HG03064 (cell line): Measurements from ENCODE around the gene B2M.
A peak's percentile ranks its signal among the peaks of the same experiment; 100 is the strongest.
"Not testable (repeated sequence)": the region's sequence is repeated elsewhere in the genome, so short reads cannot be mapped to it uniquely, and the experiment has no call there.

Experiments used
- ATAC-seq: cut with Tn5 transposase; IDR thresholded peaks from one replicate; pipeline ENCODE4 v1.9.1; 2021; ENCODE audit warnings: low read depth; ENCODE audit not compliant: unreplicated experiment

The B2M gene

DNA sequence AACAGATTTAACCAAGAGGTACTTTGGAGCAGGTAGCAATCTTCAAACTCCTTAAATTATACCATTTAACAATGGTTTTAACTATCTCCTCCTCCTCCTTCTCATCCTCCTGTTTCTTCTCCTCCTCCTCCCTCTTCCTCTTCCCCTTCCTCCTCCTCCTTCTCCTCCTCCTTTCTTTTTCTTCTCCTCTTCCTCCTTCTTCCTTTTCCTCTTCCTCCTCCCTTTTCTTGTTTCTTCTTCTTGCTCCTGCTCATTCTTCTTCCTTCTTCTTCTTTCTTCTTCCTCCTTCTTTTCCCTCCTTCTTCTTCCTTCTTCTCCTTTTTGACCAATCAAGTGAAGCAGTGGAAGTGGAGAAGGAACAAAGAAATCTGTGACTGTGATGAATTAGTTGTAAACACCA, 14.3 kb upstream of the B2M start:
- no peak for ATAC-seq

DNA sequence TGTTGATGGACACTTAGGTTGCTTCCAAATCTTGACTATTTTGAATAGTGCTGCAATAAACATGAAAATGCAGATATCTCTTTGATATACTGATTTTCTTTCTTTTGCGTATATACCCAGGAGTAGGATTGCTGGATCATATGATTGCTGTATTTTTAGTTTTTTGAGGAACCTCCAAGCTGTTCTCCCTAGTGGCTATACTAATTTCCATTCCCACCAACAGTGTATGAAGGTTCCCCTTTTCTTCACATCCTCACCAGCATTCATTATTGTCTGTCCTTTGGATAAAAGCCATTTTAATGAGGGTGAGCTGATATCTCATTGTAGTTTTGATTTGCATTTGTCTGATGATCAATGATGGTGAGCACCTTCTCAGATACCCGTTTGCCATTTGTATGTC, 12.7 kb upstream of the B2M start:
- ATAC-seq = no peak

DNA sequence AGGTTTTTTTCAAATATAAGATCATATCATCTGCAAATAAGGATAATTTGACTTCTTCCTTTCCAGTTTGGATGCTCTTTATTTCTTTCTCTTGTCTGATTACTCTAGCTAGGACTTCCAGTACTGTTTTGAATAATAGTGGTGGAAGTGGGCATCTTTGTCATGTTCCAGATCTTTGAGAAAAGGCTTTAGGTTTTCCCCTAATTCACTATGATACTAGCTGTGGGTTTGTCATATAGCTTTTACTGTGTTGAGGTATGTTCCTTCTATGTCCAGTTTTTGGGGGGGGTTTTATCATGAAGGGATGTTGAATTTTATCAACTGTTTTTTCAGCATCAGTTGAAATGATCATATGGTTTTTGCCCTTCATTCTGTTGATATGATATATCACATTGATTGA, 10.6 kb upstream of the B2M start:
- ATAC-seq = not testable (repeated sequence)

DNA sequence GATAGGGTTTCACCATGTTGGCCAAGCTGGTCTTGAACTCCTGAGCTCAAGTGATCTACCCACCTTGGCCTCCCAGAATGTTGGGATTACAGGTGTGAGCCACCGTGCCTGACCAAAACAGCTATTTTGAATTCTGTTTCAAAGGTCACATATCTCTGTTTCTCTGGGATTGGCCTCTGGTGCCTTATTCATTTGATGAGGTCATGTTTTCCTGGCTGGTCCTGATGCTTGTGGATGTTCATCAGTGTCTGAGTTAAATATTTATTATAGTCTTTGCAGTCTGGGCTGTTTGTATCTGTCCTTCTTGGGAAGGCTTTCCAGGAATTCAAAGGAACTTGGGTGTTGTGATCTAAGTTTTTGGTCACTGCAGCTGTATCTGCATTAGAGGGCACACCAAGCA, 5.3 kb upstream of the B2M start:
- ATAC-seq = no peak

DNA sequence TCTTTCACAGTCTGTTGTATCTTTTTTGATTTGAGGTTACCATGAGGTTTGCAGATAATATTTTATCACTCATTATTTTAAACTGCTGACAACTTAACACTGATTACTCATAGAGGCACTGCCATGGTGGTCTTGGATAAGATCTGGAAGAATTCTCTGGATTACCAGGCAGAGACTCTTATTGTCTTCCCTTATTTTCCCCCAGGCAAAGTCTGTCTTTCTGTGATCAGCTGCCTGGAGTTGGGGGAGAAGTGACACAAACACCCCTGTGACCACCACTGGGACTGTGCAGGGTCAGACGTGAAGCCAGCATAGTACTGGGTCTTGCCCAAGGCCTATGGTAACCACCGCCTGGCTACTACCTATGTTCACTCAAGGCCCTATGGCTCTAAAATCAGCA, 4.9 kb upstream of the B2M start:
- no peak for ATAC-seq

DNA sequence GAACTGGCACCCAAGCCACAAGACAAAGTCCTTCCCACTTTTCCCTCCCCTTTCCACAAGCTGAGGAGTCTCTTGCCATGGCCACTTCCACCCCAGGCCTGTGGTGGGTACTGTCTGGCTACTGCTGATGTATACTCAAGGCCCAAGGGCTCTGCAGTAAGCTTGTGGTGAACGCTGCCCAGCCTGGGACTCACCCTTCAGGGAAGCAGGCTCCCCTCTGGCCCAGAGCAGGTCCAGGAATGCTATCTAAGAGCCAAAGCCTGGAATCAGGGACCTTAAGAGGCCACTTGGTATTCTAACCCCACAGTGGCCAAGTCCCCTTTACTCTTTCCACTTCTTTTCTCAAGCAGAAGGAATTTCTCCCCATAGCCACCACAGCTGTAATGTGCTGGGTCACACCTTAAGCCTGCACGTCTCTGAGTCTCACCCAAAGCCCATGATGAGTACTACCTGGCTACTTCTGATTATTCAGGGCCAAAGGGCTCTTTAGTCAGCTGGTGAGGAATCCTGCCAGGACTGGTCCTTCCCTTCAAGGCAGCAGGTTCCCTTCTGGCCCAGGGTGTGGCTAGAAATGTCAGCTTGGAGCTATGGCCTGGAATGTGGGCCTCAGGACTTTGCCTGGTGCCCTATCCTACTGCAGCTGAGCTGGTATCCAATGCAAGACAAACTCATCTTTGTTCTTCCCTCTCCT, 4.2 kb upstream of the B2M start:
- no peak for ATAC-seq

DNA sequence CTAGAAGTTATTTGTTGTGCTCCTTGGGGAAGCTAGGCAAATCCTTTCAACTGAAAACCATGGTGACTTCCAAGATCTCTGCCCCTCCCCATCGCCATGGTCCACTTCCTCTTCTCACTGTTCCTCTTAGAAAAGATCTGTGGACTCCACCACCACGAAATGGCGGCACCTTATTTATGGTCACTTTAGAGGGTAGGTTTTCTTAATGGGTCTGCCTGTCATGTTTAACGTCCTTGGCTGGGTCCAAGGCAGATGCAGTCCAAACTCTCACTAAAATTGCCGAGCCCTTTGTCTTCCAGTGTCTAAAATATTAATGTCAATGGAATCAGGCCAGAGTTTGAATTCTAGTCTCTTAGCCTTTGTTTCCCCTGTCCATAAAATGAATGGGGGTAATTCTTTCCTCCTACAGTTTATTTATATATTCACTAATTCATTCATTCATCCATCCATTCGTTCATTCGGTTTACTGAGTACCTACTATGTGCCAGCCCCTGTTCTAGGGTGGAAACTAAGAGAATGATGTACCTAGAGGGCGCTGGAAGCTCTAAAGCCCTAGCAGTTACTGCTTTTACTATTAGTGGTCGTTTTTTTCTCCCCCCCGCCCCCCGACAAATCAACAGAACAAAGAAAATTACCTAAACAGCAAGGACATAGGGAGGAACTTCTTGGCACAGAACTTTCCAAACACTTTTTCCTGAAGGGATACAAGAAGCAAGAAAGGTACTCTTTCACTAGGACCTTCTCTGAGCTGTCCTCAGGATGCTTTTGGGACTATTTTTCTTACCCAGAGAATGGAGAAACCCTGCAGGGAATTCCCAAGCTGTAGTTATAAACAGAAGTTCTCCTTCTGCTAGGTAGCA, 851 bp upstream of the B2M start:
- no peak for ATAC-seq

DNA sequence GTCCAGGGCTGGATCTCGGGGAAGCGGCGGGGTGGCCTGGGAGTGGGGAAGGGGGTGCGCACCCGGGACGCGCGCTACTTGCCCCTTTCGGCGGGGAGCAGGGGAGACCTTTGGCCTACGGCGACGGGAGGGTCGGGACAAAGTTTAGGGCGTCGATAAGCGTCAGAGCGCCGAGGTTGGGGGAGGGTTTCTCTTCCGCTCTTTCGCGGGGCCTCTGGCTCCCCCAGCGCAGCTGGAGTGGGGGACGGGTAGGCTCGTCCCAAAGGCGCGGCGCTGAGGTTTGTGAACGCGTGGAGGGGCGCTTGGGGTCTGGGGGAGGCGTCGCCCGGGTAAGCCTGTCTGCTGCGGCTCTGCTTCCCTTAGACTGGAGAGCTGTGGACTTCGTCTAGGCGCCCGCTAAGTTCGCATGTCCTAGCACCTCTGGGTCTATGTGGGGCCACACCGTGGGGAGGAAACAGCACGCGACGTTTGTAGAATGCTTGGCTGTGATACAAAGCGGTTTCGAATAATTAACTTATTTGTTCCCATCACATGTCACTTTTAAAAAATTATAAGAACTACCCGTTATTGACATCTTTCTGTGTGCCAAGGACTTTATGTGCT, 527 bp downstream of the B2M start:
- peak; percentile 6 for ATAC-seq

DNA sequence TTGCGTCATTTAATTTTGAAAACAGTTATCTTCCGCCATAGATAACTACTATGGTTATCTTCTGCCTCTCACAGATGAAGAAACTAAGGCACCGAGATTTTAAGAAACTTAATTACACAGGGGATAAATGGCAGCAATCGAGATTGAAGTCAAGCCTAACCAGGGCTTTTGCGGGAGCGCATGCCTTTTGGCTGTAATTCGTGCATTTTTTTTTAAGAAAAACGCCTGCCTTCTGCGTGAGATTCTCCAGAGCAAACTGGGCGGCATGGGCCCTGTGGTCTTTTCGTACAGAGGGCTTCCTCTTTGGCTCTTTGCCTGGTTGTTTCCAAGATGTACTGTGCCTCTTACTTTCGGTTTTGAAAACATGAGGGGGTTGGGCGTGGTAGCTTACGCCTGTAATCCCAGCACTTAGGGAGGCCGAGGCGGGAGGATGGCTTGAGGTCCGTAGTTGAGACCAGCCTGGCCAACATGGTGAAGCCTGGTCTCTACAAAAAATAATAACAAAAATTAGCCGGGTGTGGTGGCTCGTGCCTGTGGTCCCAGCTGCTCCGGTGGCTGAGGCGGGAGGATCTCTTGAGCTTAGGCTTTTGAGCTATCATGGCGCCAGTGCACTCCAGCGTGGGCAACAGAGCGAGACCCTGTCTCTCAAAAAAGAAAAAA, 1.2 kb downstream of the B2M start:
- ATAC-seq = no peak

DNA sequence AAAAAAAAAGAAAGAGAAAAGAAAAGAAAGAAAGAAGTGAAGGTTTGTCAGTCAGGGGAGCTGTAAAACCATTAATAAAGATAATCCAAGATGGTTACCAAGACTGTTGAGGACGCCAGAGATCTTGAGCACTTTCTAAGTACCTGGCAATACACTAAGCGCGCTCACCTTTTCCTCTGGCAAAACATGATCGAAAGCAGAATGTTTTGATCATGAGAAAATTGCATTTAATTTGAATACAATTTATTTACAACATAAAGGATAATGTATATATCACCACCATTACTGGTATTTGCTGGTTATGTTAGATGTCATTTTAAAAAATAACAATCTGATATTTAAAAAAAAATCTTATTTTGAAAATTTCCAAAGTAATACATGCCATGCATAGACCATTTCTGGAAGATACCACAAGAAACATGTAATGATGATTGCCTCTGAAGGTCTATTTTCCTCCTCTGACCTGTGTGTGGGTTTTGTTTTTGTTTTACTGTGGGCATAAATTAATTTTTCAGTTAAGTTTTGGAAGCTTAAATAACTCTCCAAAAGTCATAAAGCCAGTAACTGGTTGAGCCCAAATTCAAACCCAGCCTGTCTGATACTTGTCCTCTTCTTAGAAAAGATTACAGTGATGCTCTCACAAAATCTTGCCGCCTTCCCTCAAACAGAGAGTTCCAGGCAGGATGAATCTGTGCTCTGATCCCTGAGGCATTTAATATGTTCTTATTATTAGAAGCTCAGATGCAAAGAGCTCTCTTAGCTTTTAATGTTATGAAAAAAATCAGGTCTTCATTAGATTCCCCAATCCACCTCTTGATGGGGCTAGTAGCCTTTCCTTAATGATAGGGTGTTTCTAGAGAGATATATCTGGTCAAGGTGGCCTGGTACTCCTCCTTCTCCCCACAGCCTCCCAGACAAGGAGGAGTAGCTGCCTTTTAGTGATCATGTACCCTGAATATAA, 2.0 kb downstream of the B2M start:
- no peak for ATAC-seq

DNA sequence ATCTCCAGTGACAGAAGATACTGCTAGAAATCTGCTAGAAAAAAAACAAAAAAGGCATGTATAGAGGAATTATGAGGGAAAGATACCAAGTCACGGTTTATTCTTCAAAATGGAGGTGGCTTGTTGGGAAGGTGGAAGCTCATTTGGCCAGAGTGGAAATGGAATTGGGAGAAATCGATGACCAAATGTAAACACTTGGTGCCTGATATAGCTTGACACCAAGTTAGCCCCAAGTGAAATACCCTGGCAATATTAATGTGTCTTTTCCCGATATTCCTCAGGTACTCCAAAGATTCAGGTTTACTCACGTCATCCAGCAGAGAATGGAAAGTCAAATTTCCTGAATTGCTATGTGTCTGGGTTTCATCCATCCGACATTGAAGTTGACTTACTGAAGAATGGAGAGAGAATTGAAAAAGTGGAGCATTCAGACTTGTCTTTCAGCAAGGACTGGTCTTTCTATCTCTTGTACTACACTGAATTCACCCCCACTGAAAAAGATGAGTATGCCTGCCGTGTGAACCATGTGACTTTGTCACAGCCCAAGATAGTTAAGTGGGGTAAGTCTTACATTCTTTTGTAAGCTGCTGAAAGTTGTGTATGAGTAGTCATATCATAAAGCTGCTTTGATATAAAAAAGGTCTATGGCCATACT, 4.0 kb downstream of the B2M start:
- ATAC-seq = no peak

DNA sequence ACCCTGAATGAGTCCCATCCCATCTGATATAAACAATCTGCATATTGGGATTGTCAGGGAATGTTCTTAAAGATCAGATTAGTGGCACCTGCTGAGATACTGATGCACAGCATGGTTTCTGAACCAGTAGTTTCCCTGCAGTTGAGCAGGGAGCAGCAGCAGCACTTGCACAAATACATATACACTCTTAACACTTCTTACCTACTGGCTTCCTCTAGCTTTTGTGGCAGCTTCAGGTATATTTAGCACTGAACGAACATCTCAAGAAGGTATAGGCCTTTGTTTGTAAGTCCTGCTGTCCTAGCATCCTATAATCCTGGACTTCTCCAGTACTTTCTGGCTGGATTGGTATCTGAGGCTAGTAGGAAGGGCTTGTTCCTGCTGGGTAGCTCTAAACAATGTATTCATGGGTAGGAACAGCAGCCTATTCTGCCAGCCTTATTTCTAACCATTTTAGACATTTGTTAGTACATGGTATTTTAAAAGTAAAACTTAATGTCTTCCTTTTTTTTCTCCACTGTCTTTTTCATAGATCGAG, 4.5 kb downstream of the B2M start:
- ATAC-seq = no peak

DNA sequence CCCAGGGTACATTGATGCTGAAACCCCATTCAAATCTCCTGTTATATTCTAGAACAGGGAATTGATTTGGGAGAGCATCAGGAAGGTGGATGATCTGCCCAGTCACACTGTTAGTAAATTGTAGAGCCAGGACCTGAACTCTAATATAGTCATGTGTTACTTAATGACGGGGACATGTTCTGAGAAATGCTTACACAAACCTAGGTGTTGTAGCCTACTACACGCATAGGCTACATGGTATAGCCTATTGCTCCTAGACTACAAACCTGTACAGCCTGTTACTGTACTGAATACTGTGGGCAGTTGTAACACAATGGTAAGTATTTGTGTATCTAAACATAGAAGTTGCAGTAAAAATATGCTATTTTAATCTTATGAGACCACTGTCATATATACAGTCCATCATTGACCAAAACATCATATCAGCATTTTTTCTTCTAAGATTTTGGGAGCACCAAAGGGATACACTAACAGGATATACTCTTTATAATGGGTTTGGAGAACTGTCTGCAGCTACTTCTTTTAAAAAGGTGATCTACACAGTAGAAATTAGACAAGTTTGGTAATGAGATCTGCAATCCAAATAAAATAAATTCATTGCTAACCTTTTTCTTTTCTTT, 5.8 kb downstream of the B2M start:
- no peak for ATAC-seq

DNA sequence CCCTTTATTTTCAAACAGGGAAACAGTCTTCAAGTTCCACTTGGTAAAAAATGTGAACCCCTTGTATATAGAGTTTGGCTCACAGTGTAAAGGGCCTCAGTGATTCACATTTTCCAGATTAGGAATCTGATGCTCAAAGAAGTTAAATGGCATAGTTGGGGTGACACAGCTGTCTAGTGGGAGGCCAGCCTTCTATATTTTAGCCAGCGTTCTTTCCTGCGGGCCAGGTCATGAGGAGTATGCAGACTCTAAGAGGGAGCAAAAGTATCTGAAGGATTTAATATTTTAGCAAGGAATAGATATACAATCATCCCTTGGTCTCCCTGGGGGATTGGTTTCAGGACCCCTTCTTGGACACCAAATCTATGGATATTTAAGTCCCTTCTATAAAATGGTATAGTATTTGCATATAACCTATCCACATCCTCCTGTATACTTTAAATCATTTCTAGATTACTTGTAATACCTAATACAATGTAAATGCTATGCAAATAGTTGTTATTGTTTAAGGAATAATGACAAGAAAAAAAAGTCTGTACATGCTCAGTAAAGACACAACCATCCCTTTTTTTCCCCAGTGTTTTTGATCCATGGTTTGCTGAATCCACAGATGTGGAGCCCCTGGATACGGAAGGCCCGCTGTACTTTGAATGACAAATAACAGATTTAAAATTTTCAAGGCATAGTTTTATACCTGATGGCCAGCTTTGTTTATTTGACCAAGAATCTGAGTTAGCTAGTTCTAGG, 7.0 kb downstream of the B2M start:
- no peak for ATAC-seq

DNA sequence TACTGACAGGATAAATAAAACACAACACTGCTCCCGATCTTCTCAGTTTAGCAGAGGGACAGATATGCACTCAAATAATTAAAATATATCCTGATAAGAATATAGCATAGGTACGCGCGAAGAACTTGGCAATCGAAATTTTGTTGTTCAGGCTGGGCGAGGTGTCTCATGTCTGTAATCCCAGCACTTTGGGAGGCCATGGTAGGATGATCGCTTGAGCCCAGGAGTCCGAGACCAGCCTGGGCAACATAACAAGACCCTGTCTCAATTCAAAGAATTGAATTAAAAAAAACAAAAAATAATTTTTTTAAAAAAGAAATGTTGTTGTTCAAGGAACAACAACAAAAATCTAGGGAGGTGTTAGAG, 7.6 kb downstream of the B2M start:
- ATAC-seq = no peak

DNA sequence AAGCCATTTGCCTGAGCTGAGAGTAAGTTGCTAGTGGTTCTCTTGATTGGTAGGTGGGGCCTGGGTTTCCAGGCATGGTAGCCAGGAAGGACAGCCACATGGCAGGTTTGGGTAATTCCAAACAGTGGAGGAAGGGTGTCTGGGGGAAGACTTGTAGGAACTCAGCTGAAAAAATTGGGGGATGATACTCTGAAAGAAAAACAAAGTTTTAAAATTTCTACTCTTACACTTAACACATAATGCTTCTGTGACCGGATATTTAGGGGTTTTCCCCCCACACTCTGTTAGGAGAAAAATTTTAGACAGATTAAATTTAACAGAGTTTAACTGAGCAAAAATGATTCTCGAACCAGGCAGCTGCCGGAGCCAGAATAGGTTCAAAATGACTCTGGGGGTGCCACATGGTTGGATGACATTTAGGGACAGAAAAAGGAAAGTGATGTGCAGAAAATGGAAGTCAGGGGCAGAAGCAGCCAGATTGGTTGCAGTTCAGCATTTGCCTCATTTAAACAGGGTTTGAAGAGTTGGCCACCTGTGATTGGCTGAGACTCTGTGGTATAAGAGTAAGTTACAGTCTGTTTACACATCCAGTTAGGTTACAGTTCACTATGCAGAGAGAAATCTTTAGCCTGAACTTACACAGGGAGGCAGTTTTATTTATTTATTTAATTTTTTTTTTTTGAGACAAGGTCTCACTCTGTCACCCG, 8.1 kb downstream of the B2M start:
- peak; percentile 35 for ATAC-seq

DNA sequence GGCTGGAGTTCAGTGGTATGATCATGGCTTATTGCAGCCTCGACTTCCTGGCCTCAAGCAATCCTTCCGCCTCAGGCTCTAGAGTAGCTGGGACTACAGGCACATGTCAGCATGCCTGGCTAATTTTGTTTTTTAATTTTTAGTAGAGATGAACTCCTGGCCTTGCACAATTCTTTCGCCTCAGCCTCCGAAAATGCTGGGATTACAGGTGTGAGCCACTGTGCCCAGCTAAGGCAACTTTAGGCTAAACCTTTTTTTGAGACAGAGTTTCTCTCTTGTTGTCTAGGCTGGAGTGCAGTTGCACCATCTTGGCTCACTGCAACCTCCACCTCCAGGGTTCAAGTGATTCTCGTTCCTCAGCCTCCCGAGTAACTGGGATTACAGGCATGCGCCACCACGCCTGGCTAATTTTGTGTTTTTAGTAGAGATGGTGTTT, 8.7 kb downstream of the B2M start:
- ATAC-seq = not testable (repeated sequence)
